DMS114 treated with DMSO at 0.1 percent for 48 hours (cell line): ENCODE data around the gene HDGF.

ENCODE experiments used
- DNase-seq: peaks from one replicate; lab custom pipeline; 2025; ENCODE audit not compliant: unreplicated experiment; lab: John Stamatoyannopoulos, UW

Gene HDGF

DNA sequence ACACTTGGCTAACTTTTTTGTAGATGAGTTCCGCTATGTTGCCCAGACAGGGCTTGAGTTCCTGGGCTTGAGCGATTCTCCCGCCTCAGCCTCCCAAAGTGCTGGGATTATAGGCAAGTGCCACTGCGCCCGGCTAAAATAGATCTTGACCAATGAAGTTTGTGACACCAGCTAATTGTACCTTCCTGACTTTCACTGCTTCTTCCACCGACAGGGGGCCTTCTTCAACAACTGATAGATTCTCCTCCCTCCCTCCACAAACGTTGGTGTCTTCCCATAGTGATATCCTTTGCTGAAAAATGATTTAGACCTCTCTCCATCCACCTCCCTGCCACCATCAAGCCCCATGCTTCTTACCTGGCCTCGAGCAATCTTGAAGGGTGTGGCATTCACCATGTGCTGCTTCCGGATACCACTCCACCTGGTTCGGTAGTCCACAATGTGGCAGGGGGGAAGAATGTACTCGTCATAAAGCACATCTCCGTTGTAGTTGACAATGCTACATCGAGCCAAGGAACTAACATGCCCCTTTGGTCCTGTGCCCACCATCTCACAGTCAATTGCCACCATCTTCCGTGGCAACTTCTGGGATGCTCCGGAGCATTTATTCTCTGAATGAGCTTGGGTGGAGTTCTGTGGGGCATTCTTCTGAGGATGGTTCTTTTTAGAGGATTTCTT is 24.8 kb downstream of the HDGF start:
- peak; percentile 81 for DNase-seq

DNA sequence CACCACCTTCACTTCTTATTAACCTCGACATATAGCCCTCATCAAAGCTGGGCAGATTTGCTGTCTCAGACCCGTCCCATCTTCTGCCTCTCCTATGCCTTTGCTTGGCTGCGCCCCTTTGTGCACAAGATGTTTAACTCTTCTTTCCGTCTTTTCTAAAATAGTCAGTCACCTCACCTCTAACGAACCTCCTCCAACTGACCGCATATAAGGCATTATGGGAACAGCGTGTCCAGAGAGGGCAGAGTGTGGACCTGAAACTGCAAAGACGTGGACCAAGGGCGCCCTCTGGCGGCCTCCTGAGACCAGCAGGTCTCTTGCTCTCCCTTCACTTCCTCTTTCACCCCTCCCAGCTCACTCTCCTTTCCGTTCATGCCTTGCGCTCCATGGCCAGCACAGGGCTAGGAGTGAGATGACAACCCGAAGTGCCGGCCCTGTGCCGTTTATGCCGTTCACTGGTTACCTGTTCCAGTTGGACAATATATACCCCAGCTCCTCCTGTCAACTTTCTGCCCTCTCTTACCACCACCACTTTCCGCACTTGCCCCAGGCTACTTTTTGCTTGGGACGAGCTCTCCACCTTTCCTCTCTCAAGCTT is 25.7 kb downstream of the HDGF start:
- DNase-seq: peak; percentile 98

DNA sequence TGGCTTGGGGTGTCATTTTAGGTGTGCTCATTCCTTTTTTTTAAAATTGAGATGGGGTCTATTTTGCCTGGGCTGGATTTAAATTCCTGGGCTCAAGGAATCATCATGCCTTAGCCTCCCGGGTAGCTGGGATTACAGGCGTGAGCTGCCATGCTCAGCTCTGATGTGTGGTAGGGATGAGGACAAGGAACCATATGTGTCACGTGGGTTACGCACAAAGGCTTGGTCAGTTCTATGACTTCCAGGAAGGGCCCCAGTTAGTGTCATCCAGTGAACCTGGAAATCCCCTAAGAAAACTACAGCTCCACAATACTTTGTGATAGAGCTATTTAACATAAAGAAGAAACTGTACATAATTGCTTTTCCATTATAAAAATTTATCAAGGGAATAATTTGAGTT is 29.9 kb downstream of the HDGF start:
- no peak for DNase-seq

DNA sequence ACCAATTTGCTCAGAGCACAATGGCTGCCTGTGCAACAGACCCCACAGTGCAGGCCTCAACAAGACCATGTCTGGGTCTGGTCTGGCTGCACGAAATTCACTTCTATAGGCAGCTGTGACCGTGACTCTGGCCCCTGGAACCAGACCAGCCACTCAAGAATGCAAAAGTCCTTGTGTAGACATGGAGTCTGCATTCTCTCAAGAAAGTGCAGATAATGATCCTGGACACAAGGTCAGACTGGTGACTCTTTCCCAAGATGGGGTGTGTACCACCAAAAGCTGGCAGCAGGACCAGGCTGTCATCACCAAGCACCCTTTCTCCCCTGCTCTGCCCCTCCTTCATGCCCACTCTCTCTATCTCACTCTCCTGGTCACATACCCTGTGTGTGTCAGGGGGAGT is 30.3 kb downstream of the HDGF start:
- no peak for DNase-seq

DNA sequence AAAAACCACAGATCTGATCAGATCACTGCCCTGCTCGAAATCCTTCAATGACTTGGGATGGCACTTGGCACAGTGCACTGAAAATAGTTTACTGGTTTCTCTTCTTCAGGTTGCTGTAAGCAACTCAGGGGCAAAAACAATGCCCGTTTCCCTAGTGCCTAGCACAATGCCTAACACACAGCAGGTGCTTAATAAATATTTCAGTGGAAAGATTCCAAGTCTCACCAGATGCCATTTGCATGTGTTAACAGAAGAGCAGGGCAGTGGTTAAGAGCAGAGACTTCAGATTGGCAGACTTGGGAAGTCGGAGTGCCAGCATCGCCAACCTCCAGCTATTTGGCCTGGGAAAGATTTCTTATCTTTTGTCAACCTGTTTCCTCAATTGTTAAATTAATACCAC is 34.1 kb downstream of the HDGF start:
- DNase-seq: no peak

DNA sequence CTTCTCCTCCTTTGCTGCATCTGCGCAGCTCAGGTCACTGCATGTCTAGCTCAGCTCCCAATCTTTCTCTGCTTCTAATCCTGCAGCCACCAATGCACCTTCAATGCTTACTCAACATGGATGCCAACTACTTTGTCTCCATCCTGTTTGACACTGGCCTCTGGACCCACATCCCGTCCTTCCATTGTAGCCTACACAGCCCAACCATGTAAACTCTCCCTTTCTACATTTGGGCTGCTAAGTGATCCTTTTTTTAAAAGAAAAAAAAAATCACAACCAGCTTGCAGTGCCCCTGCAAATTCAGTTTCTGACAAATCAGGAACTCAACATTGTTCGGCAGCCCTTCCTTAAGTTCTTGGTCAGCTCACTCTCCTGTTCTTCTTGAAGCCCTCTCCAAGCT is 36.6 kb downstream of the HDGF start:
- no peak for DNase-seq

DNA sequence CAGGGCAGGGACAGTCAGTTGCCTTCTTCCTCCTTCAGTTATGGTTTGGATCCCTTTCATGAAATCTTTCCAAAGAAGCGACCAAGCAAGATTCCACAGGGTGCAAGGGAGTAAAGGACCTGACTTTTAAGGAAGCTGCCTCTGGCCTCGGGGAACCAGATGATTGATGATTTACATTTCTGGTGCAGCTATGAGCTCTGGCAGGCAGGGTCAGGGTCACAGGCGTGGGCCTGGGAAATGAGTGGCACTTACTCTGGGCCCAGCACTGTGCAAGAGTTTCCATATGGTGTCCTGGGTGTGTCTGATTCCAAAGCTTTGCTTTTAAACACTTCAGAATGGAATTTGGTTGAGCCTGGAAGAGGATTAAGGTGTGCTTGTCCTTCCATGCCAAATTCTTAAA is 38.8 kb downstream of the HDGF start:
- DNase-seq: no peak

DNA sequence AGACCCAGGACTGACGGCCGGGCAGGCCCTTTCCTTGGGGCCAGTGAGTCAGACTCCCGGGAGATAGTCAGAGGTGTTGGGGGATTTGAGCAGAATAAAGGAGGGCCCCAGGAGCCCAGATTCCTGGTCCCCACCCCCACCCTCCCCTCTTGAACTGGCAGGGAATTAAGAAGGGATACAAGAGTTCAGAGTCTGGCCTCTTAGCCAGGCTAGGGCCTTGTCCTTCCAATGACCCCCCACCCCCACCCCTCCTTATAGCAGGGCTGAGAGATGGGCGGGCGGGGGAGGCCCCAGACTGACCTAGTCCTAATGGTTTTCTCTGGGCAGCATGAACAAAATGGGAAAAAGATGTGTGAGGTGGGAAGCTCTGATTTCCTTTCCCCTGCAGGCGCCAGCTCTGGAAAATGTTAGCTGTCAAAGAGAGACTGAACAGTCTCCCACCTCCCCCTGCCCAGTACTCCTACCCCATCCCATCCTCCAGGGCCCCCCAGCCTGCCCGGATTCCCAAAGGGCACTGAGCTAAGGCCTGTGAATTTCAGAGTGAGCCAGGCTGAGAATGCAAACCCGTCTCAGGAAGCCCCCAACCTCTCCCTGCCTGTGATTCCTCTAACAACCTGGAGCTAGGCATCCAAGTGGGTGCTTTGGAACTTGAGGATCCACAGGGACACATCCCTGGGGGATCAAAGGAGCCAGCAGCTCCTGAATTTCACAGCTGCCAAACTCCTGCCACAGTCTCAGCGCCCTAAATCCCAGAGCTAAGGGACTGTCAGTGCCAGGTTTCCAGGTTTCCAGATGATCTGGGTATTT is 40.3 kb downstream of the HDGF start:
- DNase-seq: no peak

DNA sequence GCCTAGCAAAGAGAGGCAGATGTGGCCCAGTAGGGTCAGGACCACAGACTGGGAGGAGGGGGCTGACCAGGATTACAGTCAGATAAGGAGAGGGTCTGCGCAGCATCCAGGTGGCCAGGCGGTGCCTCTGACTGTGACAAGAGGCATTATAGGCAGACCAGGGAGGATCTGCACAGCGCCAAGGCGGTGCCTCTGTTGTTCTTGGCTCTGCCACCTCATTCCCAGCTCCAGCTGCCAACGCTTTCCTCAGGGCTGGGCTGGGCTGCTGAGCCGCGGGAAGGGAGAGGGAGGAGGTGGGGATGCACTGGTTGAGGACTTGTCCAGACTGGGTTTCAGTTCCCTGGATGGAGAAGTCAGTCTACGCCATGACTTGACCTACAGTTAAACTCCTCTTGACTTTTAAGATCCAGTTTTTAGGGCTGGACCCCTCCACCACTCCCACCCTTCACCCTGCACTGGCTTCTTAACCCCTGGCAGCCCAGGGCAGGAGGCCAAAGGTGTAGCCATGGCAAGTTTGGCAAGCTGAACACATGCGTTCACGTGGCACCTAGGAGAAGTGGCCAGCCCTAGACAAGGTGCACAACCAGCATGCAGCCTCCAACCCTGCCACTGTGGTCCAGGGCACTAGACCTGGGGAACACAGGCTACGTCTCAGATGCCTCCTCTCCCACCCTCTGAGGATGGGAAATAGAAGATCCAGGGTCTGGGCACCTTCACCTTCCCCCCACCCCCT is 41.6 kb downstream of the HDGF start:
- no peak for DNase-seq

DNA sequence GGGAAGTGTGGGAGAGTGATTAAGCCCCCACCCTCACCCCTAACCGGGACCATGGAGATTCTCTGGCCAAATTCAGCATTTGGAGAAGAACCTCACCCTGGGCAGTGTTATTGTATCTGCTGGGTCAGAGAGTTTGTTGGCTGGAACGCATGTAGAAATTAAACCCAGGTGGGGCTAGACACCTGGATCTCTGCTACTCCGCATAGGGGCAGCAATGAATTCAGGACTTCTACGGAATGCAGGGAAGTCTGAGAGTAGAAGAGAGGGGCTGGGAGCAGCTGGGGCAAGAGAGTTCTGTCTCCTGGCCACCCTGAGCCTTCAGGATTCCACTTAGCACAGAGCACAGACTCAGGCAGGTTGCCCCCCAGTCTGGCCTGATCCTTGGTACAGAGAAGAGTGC is 42.4 kb downstream of the HDGF start:
- no peak for DNase-seq

DNA sequence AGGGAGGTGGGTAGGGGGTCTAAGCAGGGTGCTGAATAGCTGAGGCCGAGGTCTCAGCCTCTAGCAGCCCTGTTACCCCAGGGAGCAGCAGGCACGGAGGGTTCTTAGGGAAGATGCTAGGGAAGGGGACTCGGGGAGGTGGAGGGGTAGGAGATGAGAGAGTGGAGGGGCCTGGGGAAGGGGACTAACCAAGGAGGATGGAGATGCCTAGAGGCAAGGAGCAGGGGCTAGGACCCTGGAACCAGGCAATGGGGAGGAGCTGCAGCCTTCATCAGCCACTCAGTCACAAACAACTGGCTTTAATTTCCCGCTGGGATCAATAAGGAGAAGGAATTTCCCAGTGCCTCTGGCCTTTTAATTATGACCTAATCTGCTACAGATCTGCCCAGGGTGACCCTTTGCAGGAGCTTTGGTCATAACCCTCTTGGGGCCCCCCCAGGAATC is 43.2 kb downstream of the HDGF start:
- DNase-seq: no peak

DNA sequence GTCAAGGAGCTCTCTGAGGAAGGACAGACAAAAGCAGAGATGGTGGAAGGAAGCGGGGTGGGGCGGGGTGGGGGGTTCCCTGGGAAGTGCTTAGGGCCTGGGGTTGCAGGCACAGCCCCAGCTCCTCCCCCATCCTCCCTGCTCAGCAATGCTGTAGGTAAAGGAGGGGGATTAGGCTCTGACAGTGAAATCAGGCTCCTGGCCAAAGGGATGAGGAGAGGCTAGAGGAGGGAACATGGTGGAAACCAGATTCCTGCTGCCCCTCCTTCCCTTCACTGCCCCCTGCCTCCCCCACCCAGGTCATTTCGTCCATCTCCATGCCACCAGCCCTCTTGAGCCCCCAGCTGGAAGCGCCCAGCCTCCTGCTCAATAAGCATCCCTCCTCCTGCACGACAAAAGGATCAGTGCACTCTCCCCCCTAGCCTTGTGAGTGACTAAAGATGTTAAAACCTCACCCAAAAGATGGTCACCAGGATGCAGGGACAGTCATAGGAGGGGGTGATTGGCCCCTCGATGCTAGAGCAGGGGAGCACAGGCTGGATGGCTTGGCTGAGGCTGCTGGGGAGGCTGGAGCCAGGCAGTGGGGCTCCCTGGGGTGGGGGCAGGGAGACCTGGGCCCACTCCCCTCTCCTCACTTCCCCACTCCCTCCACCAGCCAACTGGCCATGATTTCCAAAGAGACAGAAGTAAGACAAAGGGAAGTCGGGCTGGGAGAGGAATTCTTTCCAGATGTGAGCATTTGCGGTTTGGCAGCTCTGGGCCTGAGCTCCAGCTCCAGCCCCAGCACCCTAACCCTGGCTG is 43.9 kb downstream of the HDGF start:
- DNase-seq: no peak

DNA sequence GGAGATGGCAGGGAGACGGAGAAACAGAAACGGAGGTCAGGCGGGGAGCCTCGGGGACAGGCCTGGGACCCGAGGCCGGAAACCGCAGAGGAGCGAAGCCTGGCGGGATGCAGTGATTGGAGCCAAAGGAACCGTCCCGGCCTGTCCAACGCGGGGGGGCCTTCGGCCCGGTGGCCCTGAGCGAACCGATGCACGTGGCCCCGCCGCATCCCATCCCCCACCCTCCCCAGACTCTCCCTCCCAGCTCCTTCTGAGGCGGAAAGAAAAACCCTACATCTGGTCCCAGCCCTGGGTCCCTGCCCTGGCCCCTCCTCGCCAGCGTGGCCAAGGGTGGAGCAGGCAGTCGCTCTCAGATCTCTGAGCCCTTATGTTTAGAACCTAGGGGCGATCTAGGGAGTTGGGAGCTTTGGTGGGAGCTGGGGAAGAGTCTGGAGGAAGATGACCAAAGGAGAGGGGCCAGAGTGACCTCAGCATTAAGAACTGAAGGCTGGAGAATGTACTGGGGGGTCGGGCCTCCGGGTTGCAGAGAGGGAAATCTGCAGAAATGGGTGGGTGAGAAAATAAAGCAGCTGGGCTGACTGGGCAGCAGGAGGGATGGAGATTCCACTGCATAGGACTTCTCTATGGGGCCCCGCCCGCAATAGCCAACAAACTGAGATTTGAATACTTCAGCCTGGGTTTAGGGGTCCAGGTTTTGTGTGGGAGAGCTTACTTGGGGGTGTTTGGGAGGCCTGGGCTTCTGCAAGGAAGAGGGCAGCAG is 44.6 kb downstream of the HDGF start:
- no peak for DNase-seq

DNA sequence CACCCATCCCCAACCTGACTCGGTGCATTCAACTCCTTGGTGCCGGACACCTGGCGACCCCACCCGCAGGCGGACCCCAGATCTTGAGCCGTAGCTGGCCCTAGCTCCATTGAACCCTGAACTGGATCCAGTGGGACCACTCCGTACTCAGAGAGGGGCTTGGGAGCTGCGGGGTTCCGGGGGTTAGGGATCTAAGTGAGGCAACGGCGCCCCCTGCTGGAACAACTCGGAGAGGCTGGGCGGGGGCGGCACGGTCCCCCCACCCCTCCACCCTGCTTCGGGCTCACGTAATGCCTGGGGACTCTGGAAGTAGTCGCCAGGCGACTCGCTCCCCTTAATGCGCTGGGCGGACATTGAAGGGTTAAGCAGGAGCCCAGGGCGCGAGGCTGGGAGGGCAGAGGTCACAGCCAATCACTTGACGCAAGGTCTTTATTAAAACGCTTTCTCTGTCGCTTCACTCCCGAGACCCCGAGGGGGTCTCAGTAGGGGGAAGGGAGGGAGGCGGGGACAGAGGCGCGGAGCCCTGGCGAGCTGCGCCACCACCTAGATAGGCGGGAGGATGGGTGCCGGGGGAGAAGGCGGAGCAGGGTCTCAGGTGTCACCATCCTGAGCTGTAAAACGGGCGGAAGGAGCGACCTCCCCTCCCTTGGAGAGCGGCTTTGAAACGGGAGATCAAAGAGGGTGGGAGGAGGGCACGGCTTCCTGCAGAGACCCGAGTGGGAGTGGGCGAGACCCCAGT is 45.4 kb downstream of the HDGF start:
- DNase-seq: peak; percentile 48

DNA sequence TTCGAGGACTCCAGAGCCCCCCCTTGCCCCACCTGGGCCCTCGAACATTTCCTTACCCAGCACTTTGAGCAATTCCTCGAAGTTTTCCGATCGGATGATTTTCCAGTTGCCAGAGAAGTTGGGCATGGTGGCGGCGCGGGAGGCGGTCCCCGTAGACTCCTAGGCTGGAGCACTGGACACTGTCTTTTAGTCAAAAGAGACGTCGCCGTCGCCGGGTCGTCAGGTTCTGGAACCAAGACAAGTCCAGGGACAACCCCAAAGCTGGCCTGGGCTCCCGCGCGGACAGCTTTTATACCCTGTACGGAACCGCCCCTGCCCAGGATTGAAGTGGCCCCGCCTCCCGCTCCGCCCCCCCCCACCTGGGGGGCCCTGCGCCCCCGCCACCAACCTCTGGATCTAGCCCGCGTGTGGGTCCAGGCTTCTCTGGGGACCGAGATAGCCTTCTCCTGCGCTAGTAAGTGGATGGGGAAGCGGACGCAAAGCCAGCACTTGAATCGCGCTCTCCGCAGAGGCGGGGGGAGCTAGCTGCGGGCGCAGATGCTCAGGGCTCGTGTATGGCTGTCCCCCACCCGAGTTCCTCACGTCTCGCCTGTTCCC is 46.1 kb downstream of the HDGF start, which contains the start of gene CRABP2:
Gene CRABP2 (minus strand): TSS at position 263 of the 597 bp plus-strand sequence. CDS start 137 bp downstream, at position 126.
- no peak for DNase-seq

DNA sequence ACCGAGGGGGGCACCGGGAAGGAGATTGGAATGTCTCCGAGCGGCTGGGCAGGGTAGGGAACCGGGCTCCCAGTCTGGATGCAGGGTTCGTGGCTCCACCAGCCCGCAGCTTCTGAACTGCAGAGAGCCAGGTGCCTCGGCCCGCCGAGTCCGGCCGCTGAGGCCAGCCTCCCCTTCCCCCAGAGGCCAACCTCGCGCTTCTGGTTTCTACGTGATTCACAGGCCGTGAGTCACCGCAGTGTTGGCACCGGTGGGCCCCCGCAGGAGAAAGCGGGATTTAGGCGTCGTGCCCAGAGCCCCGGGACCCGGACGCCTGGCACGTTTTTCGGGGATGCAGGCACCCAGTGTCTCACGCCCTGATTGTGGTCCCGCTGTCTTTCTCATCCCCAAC is 46.5 kb downstream of the HDGF start:
- DNase-seq: no peak

DNA sequence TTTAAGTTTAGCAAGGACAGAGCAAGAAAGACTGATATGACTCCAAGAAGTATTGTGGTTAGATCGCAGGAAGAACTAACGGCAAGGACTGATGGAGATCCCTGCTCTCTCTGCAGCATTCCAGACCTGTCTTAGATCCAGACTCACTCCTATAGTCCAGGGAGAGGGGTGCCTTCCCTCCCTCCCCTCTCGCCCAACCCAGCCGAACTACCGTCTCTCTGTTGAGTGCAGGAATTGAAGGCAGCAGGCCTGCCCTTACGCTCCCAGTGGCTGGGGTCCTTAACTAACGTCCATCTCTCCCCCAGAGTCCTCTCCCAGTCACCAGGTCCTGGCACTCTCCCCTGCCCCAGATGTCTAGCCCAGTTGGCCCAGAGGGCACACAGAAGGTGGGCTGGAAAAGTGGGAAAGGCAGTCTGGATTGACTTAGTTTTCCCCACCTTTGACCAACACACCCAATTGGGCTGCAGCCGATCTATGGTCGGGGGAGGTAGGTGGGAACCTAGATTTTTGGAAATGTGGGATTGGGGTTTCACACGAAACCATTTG is 47.2 kb downstream of the HDGF start:
- DNase-seq: no peak

DNA sequence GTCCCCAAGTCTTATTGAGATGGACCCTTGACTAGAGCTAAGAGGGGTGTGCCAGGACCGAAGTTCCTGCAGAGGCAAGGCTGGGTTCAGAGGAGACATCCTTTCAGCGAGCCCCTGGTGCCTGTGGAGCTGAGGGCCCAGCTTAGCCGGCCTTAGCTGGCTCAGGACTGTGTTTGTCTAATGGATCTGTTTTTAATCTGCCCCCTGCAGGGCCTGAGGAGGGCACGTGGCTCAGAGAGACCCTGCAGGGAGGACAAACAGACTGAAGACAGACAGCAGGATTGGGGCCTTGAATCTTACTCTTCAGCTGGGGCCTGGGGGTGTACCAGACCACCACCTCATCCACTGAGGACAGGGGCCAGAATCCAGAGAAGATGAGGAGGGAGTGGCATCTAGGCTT is 47.7 kb downstream of the HDGF start:
- DNase-seq: no peak

DNA sequence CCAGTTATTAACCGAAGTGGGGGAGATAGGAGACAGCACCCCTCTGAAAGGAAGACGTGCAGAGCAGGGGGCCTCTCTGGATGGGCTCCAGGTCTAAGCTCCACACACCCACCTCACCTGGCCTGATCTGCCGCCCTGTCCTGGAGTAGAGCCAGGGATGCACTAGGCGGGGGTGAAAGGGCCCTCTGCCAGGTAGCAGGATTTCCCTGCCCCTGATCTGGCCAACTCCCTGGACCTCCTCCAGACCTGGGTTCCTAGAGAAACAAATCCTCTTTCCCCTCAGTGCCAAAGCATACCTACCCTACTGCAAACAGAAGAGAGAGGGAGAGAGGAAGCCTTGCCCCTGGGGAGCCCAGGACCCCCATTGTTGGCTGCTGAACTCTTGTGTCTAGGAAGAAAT is 48.1 kb downstream of the HDGF start:
- no peak for DNase-seq
